Thyroid gland (tissue), 4 donors: Measurements from ENCODE around the gene INPP5J. TPM values are rescaled to one million over a fixed set of nuclear protein-coding genes. Genes with fewer than 3 reads are reported as not detected.
"Not testable (repeated sequence)": the region's sequence is repeated elsewhere in the genome, so short reads cannot be mapped to it uniquely, and the experiment has no call there.

ENCODE experiments used
- DNase-seq, 2 donors: peaks; one replicate each; pipeline ENCODE4 v3.0.0-alpha.2; 2019
- H3K27ac ChIP-seq, 3 donors: fragments of 200-600 bp; sonication (generic); 1 replicate in 2 of 3; 2 replicates in 1 of 3; pipeline ENCODE4 v1.5.1; 2016 to 2019; ENCODE audit warnings: mild to moderate bottlenecking in 1 of 3, moderate library complexity in 1 of 3
- H3K27me3 ChIP-seq: fragments of 200-600 bp; sonication (generic); one replicate; pipeline ENCODE4 v1.5.1; 2019
- H3K36me3 ChIP-seq, 2 donors: fragments of 200-600 bp; sonication (generic); one replicate each; pipeline ENCODE4 v1.5.1; 2016 to 2019
- H3K4me1 ChIP-seq, 2 donors: fragments of 200-600 bp; sonication (generic); one replicate each; pipeline ENCODE4 v1.5.1; 2017 to 2019
- H3K4me3 ChIP-seq, 3 donors: fragments of 200-600 bp; sonication (generic); replicated peaks in 1 of 3; 1 replicate in 2 of 3; 2 replicates in 1 of 3; pipeline ENCODE4 v1.5.1; 2016; ENCODE audit warnings: mild to moderate bottlenecking in 1 of 3
- H3K9me3 ChIP-seq: fragments of 200-600 bp; sonication (generic); one replicate; pipeline ENCODE4 v1.5.1; 2017
- POLR2A ChIP-seq, 2 donors: fragments of 450-650 bp; IDR thresholded peaks; one replicate each; pipeline ENCODE4 v1.6.1; 2017; ENCODE audit warnings: antibody characterized with exemption in 2 of 2, mild to moderate bottlenecking in 2 of 2, moderate library complexity in 1 of 2
- WGBS, 2 donors: methylation state at CpG; one replicate each; pipeline ENCODE4 v1.1.5; 2017; 5-methylcytosine and 5-hydroxymethylcytosine counted together
- intact Hi-C: fragments of 100-400 bp; cut with DNase I; formaldehyde crosslinking; loops from one replicate; pipeline ENCODE4 v1.15.1; 2023
- total RNA-seq, 4 donors: library from RNA; depleted of rRNA; stranded (reverse); fragments of >200 nt; gene quantifications; one replicate each; pipeline ENCODE4 v1.2.3, GENCODE V29; 2016
- TF ChIP-seq, protein P1 (sequence below), 6 experiments: fragments of 200-600 bp in 3 of 6; fragments of 450-650 bp in 3 of 6; sonication (generic) in 3 of 6; IDR thresholded peaks; one replicate each; pipeline ENCODE4 v1.5.1; 2016 to 2019; ENCODE audit warnings: antibody characterized with exemption in 6 of 6, mild to moderate bottlenecking in 2 of 6, inconsistent platforms in 1 of 6, moderate library complexity in 1 of 6

The INPP5J gene
- total RNA-seq, 4 donors from 2014 or later, result 180 to 665 (median 442) TPM

GRCh38 chr22:31162015-31162765 lies 39.4 kb downstream of the INPP5J start:
- Histone ChIP-seq H3K9me3 (no peaks in the 10 kb centered on the region), H3K4me3 (no peak overlapping the region), H3K27me3 (no peaks in the 10 kb centered on the region), H3K36me3 (peaks cover 0 to 7% of the 10 kb centered on the region in 2 donors), H3K4me1 (peaks cover 23 to 28% of the 10 kb centered on the region in 2 donors), H3K27ac (peak overlapping the region; percentile 4 to 87 (median 62))
- intact Hi-C loops, result no loop called here
- WGBS, 2 donors, result 50 to 60% methylated on average over 5 of the region's 5 CpGs
- no peak for DNase-seq
- no peak for TF ChIP-seq POLR2A (IDR thresholded peaks at IDR 0.05)
- TF ChIP-seq, protein P1, sequence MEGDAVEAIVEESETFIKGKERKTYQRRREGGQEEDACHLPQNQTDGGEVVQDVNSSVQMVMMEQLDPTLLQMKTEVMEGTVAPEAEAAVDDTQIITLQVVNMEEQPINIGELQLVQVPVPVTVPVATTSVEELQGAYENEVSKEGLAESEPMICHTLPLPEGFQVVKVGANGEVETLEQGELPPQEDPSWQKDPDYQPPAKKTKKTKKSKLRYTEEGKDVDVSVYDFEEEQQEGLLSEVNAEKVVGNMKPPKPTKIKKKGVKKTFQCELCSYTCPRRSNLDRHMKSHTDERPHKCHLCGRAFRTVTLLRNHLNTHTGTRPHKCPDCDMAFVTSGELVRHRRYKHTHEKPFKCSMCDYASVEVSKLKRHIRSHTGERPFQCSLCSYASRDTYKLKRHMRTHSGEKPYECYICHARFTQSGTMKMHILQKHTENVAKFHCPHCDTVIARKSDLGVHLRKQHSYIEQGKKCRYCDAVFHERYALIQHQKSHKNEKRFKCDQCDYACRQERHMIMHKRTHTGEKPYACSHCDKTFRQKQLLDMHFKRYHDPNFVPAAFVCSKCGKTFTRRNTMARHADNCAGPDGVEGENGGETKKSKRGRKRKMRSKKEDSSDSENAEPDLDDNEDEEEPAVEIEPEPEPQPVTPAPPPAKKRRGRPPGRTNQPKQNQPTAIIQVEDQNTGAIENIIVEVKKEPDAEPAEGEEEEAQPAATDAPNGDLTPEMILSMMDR (IDR thresholded peaks at IDR 0.05), result peak in 3 of 6 experiments; percentile 24 to 50 (median 31)

DNA sequence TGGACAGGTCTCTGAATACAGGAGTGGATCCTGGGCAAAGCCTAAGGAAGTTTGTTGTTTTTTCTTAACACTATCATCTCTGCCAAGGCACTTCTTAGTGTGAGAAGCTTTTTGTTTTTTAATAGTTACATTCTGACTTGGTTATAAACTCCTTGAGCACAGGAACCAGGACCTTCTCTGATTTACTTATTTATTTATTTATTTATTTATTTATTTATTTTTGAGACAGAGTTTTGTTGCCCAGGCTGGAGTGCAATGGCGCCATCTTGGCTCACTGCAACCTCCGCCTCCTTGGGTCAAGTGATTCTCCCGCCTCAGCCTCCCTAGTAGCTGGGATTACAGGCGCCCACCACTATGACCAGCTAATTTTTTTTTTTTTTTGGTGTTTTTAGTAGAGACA lies 48.2 kb downstream of the INPP5J start:
- peaks cover 27 to 36% of the 10 kb centered on the region in 2 donors for H3K4me1 ChIP-seq
- TF ChIP-seq POLR2A (IDR thresholded peaks at IDR 0.05), result no peak
- TF ChIP-seq, protein P1 (IDR thresholded peaks at IDR 0.05), result no peak
- no peaks in the 10 kb centered on the region for H3K9me3 ChIP-seq
- H3K4me3 ChIP-seq, result no peak overlapping the region
- no peaks in the 10 kb centered on the region for H3K27me3 ChIP-seq
- H3K36me3 ChIP-seq, result peaks cover 0 to 1% of the 10 kb centered on the region in 2 donors
- 97 to 98% methylated on average over 4 of the region's 4 CpGs for WGBS, 2 donors
- intact Hi-C loops, result no loop called here
- no peak for DNase-seq
- peak overlapping the region in 2 of 3 donors; percentile 42 to 74 for H3K27ac ChIP-seq

DNA sequence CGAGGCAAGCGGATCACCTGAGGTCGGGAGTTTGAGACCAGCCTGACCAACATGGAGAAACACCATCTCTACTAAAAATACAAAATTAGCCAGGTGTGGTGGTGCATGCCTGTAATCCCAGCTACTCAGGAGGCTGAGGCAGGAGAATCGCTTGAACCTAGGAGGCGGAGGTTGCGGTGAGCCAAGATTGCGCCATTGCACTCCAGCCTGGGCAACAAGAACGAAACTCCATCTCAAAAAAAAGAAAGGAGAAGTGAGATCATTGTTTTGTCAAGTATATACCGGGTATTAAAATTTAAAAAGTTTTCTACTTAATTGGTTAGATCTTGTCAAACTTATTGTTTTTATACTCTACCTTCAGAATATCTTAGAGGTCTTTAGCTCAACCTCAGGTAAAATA lies 49.0 kb downstream of the INPP5J start:
- WGBS, 2 donors, result 91 to 94% methylated on average over 9 of the region's 9 CpGs

GRCh38 chr22:31173386-31174145 lies 50.8 kb downstream of the INPP5J start:
- no peak overlapping the region for H3K4me3 ChIP-seq
- no peaks in the 10 kb centered on the region for H3K36me3 ChIP-seq
- TF ChIP-seq, protein P1 (IDR thresholded peaks at IDR 0.05), result no peak
- no peak for TF ChIP-seq POLR2A (IDR thresholded peaks at IDR 0.05)
- intact Hi-C loops, result no loop called here
- H3K9me3 ChIP-seq, result no peaks in the 10 kb centered on the region
- WGBS, 2 donors, result 76 to 77% methylated on average over 5 of the region's 5 CpGs
- H3K27ac ChIP-seq, result peak overlapping the region in 2 of 3 donors; percentile 25 to 39
- peaks cover 28 to 43% of the 10 kb centered on the region in 2 donors for H3K4me1 ChIP-seq
- no peaks in the 10 kb centered on the region for H3K27me3 ChIP-seq
- no peak for DNase-seq

More for the DNA sequence above, 49.0 kb downstream of the INPP5J start:
- DNase-seq, H3K9me3 ChIP-seq, H3K27ac ChIP-seq, H3K4me3 ChIP-seq, H3K36me3 ChIP-seq, H3K27me3 ChIP-seq, intact Hi-C loops: not testable (repeated sequence)
- peaks cover 28 to 36% of the 10 kb centered on the region in 2 donors for H3K4me1 ChIP-seq

DNA sequence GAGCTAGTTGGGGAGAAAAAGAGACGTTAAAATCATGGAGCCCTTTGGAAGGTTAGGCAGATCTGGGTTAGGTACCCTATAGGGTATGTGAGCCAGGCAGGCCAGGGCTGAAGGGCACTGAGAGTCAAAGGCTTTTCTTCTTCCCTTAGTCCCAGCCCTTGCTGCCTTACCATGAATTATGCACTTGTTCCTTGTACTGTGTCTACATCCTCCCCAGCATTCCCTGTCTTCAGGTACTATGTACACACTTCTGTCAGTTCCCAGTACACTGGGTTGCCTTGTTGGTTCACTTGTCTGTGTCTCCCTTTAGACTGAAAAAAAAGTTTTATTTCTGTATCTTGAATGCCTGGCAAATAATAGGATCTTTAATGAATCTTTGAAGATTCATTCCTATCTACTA lies 54.2 kb downstream of the INPP5J start:
- Histone ChIP-seq H3K4me3 (no peak overlapping the region), H3K27me3 (no peaks in the 10 kb centered on the region), H3K9me3 (no peaks in the 10 kb centered on the region), H3K36me3 (no peaks in the 10 kb centered on the region), H3K27ac (peak overlapping the region in 2 of 3 donors; percentile 0 to 7), H3K4me1 (peaks cover 25 to 41% of the 10 kb centered on the region in 2 donors)
- intact Hi-C loops, result no loop called here
- DNase-seq, result no peak
- WGBS, 2 donors, result 89 to 100% methylated on average over 1 of the region's 1 CpG
- TF ChIP-seq, protein P1 (IDR thresholded peaks at IDR 0.05), result no peak
- TF ChIP-seq POLR2A (IDR thresholded peaks at IDR 0.05), result no peak
